GM23248 (cell line): Measurements from ENCODE around the gene GSTT2B. TPM values are rescaled to one million over a fixed set of nuclear protein-coding genes. Genes with fewer than 3 reads are reported as not detected.
A peak's percentile ranks its signal among the peaks of the same experiment; 100 is the strongest.
"Not testable (repeated sequence)": the region's sequence is repeated elsewhere in the genome, so short reads cannot be mapped to it uniquely, and the experiment has no call there.

Experiments
- DNase-seq: peaks from one replicate; pipeline ENCODE4 v3.0.0-alpha.2; 2015
- H2AFZ ChIP-seq: fragments of 200-600 bp; sonication (generic); 2 replicates; pipeline ENCODE4 v1.6.1; 2016; ENCODE audit warnings: antibody characterized with exemption
- H3F3A ChIP-seq: fragments of 200-600 bp; sonication (generic); 2 replicates; pipeline ENCODE4 v1.6.1; 2016; ENCODE audit warnings: mild to moderate bottlenecking, antibody characterized with exemption, mixed run types; ENCODE audit not compliant: insufficient read depth
- H3K27ac ChIP-seq: fragments of 200-600 bp; sonication (generic); 2 replicates; pipeline ENCODE4 v1.5.1; 2016; ENCODE audit warnings: mild to moderate bottlenecking
- H3K27me3 ChIP-seq: fragments of 200-600 bp; sonication (generic); replicated peaks from 2 replicates; pipeline ENCODE4 v1.6.1; 2016; ENCODE audit warnings: mild to moderate bottlenecking; ENCODE audit not compliant: insufficient read depth
- H3K36me3 ChIP-seq: fragments of 200-600 bp; sonication (generic); 2 replicates; pipeline ENCODE4 v1.6.1; 2016; ENCODE audit warnings: low read depth, mild to moderate bottlenecking
- H3K4me1 ChIP-seq: fragments of 200-600 bp; sonication (generic); 2 replicates; pipeline ENCODE4 v1.6.1; 2016; ENCODE audit warnings: mild to moderate bottlenecking; ENCODE audit not compliant: insufficient read depth
- H3K4me2 ChIP-seq: fragments of 200-600 bp; sonication (generic); one replicate; pipeline ENCODE4 v1.6.1; 2016; ENCODE audit warnings: mild to moderate bottlenecking; ENCODE audit not compliant: unreplicated experiment
- H3K4me3 ChIP-seq: fragments of 200-600 bp; sonication (generic); 2 replicates; pipeline ENCODE4 v1.5.1; 2016; ENCODE audit warnings: mild to moderate bottlenecking
- H3K79me2 ChIP-seq: fragments of 200-600 bp; sonication (generic); 2 replicates; pipeline ENCODE4 v1.6.1; 2016; ENCODE audit warnings: mild to moderate bottlenecking; ENCODE audit not compliant: insufficient read depth
- H3K9ac ChIP-seq: fragments of 200-600 bp; sonication (generic); 2 replicates; pipeline ENCODE4 v1.6.1; 2016; ENCODE audit warnings: mild to moderate bottlenecking
- H3K9me2 ChIP-seq: fragments of 200-600 bp; sonication (generic); 2 replicates; pipeline ENCODE4 v1.6.1; 2016; ENCODE audit warnings: mixed run types, mild to moderate bottlenecking, moderate library complexity; ENCODE audit not compliant: insufficient read depth
- H3K9me3 ChIP-seq: fragments of 200-600 bp; sonication (generic); one replicate; pipeline ENCODE4 v1.6.1; 2017; ENCODE audit warnings: low read depth
- H4K20me1 ChIP-seq: fragments of 200-600 bp; sonication (generic); 2 replicates; pipeline ENCODE4 v1.6.0; 2016; ENCODE audit not compliant: insufficient read depth
- EZH2 ChIP-seq: fragments of 200-600 bp; sonication (generic); IDR thresholded peaks from 2 replicates; pipeline ENCODE4 v1.6.1; 2018; ENCODE audit warnings: antibody characterized with exemption, mild to moderate bottlenecking; ENCODE audit not compliant: insufficient read depth, poor library complexity, severe bottlenecking
- EZH2phosphoT487 ChIP-seq: fragments of 200-600 bp; sonication (generic); IDR thresholded peaks from 2 replicates; pipeline ENCODE4 v1.6.1; 2018; ENCODE audit warnings: antibody characterized with exemption, moderate library complexity, mild to moderate bottlenecking, low read depth; ENCODE audit not compliant: insufficient read depth
- WGBS, 2 experiments: methylation state at CpG; one replicate each; pipeline ENCODE4 v1.1.6; 2015 to 2017; ENCODE audit warnings: low lambda C conversion rate in 2 of 2, low coverage in 1 of 2; ENCODE audit errors: missing lambda C conversion rate in 2 of 2; 5-methylcytosine and 5-hydroxymethylcytosine counted together
- in situ Hi-C: fragments of 300-500 bp; cut with MboI; formaldehyde crosslinking; loops from 2 replicates; pipeline ENCODE4 v1.15.0; 2020
- polyA plus RNA-seq: library from polyadenylated mRNA; unstranded; fragments of >200 nt; fragmentation: Nextera tagmentation; extraction: Ambion mirVana; gene quantifications from 2 replicates; pipeline ENCODE4 v1.2.1, GENCODE V29; 2016
- total RNA-seq: library from RNA; depleted of rRNA; stranded (reverse); fragments of >200 nt; shearing (Covaris generic); gene quantifications from 2 replicates; pipeline ENCODE4 v1.2.3, GENCODE V29; 2014

GSTT2B gene
- total and polyA plus RNA-seq, 2 experiments from 2014 or later = 5.3 to 13.7 TPM

DNA sequence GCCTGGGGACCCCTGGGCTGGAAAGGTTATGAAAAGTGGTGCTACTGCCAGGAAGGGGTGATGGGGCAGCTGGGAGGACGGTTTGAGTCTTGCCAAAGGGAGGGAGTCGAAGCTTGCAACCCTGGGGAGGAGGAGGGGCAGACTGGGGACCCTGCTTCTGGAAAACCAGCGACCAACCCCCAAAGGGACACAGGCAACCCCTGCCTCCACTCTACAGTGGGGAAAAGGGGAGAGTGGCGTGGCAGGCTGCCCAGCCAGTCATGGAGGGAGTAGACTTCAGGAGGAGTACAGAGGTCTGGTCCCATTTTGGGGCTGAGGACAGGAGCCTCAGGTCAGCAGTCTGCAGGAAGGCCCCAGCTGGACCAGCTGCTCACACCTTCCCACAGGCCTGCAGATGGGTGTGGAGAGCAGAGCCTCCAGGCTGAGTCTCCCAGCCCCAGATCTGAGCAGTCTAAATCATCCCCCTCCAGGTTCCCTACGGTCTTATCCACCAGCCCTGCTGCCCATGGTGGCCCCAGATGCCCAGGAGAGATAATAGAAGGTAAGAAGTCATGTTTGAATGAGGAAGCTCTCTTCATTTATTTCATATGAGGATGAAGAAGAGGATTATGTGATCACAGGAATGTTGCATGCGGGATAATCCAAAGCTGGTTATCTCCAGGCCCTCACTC, 10.0 kb upstream of the GSTT2B start:
- TF ChIP-seq EZH2 (no peak), EZH2phosphoT487 (no peak)
- no peaks in the 10 kb centered on the region for H3K9me2 ChIP-seq
- 72 to 78% methylated on average over 6 of the region's 6 CpGs for WGBS, 2 experiments
- H3K27me3 ChIP-seq = no peaks in the 10 kb centered on the region
- no peaks in the 10 kb centered on the region for H4K20me1 ChIP-seq
- no peak for DNase-seq
- H3K4me2 ChIP-seq = no peak overlapping the region
- no peaks in the 10 kb centered on the region for H3K4me1 ChIP-seq
- in situ Hi-C loops = no loop called here
- no peak overlapping the region for H3K27ac ChIP-seq
- H3K36me3 ChIP-seq = peaks cover 3% of the 10 kb centered on the region; the same call in 1 of the 2 replicates
- no peaks in the 10 kb centered on the region for H3F3A ChIP-seq
- H2AFZ ChIP-seq = no peak overlapping the region
- H3K9ac ChIP-seq = no peak overlapping the region
- no peak overlapping the region for H3K4me3 ChIP-seq
- peaks cover 31% of the 10 kb centered on the region for H3K79me2 ChIP-seq
- H3K9me3 ChIP-seq = no peaks in the 10 kb centered on the region

GRCh38 chr22:23970201-23970641, 9.2 kb upstream of the GSTT2B start:
- Histone ChIP-seq H4K20me1 (no peaks in the 10 kb centered on the region), H3K79me2 (peaks cover 31% of the 10 kb centered on the region), H3K4me1 (no peaks in the 10 kb centered on the region), H3K4me2 (no peak overlapping the region), H3K27me3 (no peaks in the 10 kb centered on the region), H3F3A (no peaks in the 10 kb centered on the region), H2AFZ (no peak overlapping the region), H3K27ac (no peak overlapping the region), H3K36me3 (peaks cover 3% of the 10 kb centered on the region; the same call in 1 of the 2 replicates), H3K9me2 (no peaks in the 10 kb centered on the region), H3K9ac (no peak overlapping the region), H3K9me3 (no peaks in the 10 kb centered on the region), H3K4me3 (no peak overlapping the region)
- in situ Hi-C loops = no loop called here
- no peak for TF ChIP-seq EZH2phosphoT487
- TF ChIP-seq EZH2 = no peak
- 54 to 58% methylated on average over 5 of the region's 5 CpGs for WGBS, 2 experiments
- no peak for DNase-seq

DNA sequence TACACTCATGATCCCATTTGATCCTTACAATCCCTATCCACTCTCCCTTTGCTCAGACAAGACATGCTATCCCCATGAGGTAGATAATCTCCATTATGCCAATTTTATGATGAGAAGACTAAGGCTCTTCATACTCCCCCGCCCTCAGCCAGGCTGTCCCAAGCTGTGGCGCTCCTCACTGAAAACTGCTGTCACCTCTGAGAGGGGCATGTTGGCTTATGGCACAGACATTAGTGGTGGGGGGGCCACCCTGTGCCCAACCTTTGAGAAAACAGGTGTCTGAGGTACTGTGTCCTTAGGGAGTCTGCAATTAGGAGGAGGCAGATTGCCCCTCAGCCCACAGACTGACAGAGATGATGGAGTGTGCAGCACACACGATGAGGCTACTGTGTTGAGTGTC, 8.1 kb upstream of the GSTT2B start:
- H3K79me2 ChIP-seq = peaks cover 31% of the 10 kb centered on the region
- H3K4me1 ChIP-seq = no peaks in the 10 kb centered on the region
- H3K4me2 ChIP-seq = no peak overlapping the region
- no peak overlapping the region for H3K27ac ChIP-seq
- H2AFZ ChIP-seq = no peak overlapping the region
- WGBS, 2 experiments = 69 to 73% methylated on average over 3 of the region's 3 CpGs
- H3K36me3 ChIP-seq = peaks cover 3% of the 10 kb centered on the region; the same call in 1 of the 2 replicates
- H3F3A ChIP-seq = no peaks in the 10 kb centered on the region
- TF ChIP-seq EZH2 (no peak), EZH2phosphoT487 (no peak)
- no peaks in the 10 kb centered on the region for H3K27me3 ChIP-seq
- H3K9ac ChIP-seq = no peak overlapping the region
- H3K4me3 ChIP-seq = no peak overlapping the region
- H3K9me2 ChIP-seq = no peaks in the 10 kb centered on the region
- no peak for DNase-seq
- no peaks in the 10 kb centered on the region for H4K20me1 ChIP-seq
- in situ Hi-C loops = no loop called here
- no peaks in the 10 kb centered on the region for H3K9me3 ChIP-seq

- in situ Hi-C loops, H3K27ac ChIP-seq, H3K27me3 ChIP-seq, H3K4me2 ChIP-seq, H3K9me2 ChIP-seq, H3K9ac ChIP-seq, H4K20me1 ChIP-seq, DNase-seq, H3K4me3 ChIP-seq, H2AFZ ChIP-seq, H3K9me3 ChIP-seq, H3K4me1 ChIP-seq, H3K36me3 ChIP-seq, H3F3A ChIP-seq: not testable (repeated sequence)
- peaks cover 26% of the 10 kb centered on the region for H3K79me2 ChIP-seq
- no CpG with 5 or more reads among the region's 30 CpGs for WGBS, 2 experiments
These were observed 5.6 kb upstream of the GSTT2B start, which contains the start of gene DDTL for GRCh38 chr22:23966568-23966967. DDTL (plus strand) TSS chr22:23966888; CDS start chr22:23966915, 27 bp downstream.

DNA sequence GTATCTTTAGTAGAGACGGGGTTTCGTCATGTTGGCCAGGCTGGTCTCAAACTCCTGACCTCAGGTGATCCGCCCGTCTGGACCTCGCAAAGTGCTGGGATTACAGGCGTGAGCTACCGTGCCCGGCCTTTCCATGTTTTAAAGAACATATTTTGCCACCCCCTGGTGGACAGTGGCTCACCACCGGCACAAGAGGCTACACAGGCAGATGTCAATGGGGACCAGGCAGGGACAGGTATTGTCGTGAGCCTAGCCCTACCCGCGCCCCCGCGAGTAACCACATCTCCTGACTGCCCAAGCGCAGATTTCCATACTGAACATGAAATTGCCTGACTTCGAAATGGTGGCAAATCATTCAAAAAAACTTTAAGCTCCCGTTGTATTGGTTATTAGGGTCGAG, 5.1 kb upstream of the GSTT2B start:
- H3K27me3 ChIP-seq, H3K4me2 ChIP-seq, H2AFZ ChIP-seq, H3K9ac ChIP-seq, H3K4me1 ChIP-seq, H4K20me1 ChIP-seq, H3K27ac ChIP-seq, DNase-seq, H3K36me3 ChIP-seq, H3K9me2 ChIP-seq, H3K4me3 ChIP-seq, in situ Hi-C loops, H3K9me3 ChIP-seq, H3F3A ChIP-seq: not testable (repeated sequence)
- peaks cover 22% of the 10 kb centered on the region for H3K79me2 ChIP-seq
- no CpG with 5 or more reads among the region's 18 CpGs for WGBS, 2 experiments

- H3K9me2 ChIP-seq, H2AFZ ChIP-seq, H3K4me3 ChIP-seq, H3K79me2 ChIP-seq, H3K27me3 ChIP-seq, H3K27ac ChIP-seq, H3K36me3 ChIP-seq, in situ Hi-C loops, H3K9ac ChIP-seq, H4K20me1 ChIP-seq, H3F3A ChIP-seq, H3K9me3 ChIP-seq, H3K4me1 ChIP-seq, H3K4me2 ChIP-seq: not testable (repeated sequence)
- WGBS, 2 experiments = 19 to 20% methylated on average over 12 of the region's 12 CpGs
- DNase-seq = peak; percentile 79
These were observed 4.6 kb downstream of the GSTT2B start for GRCh38 chr22:23956301-23956900.

DNA sequence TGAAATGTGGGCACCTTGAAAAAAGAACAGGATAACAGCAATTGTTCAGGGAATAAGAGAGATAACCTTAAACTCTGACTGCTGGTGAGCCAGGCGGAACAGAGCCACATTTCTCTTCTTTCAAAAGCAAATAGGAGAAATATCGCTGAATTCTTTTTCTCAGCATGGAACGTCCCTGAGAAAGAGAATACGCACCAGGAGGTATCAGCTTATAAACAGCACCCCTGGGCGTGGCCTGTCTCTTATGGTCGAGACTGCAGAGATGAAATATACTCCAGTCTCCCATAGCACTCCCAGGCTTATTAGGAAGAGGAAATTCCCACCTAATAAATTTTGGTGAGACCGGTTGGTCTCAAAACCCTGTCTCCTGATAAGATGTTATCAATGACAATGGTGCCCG, 5.1 kb downstream of the GSTT2B start:
- H3K4me3 ChIP-seq, H2AFZ ChIP-seq, H3K36me3 ChIP-seq, H3K27me3 ChIP-seq, H3K27ac ChIP-seq, H3K4me1 ChIP-seq, H4K20me1 ChIP-seq, H3K9me2 ChIP-seq, H3F3A ChIP-seq, H3K9me3 ChIP-seq, H3K79me2 ChIP-seq, H3K4me2 ChIP-seq, DNase-seq, H3K9ac ChIP-seq, in situ Hi-C loops: not testable (repeated sequence)
- 55 to 56% methylated on average over 7 of the region's 8 CpGs for WGBS, 2 experiments
